Right forelimb (tissue), 1 donor: ENCODE results near the gene CRYBA2.

Source experiments
- DNase-seq: peaks from one replicate; pipeline ENCODE4 v3.0.0-alpha.2; 2018

The CRYBA2 gene

GRCh38 chr2:218952160-218952559 is 41.1 kb downstream of the CRYBA2 start:
- no peak for DNase-seq

GRCh38 chr2:218946621-218947020 is 46.6 kb downstream of the CRYBA2 start:
- DNase-seq: no peak

- DNase-seq: no peak
These were observed 48.3 kb downstream of the CRYBA2 start for GRCh38 chr2:218944759-218945404.
